ENCODE data around the gene CHRNB2.

GRCh38 chr1:154609398-154610380, 42.1 kb downstream of the CHRNB2 start:
- TF ChIP-seq CTCF (optimal IDR thresholded peaks at IDR 0.05 in 1 of 3, IDR thresholded peaks at IDR 0.05 in 1 of 3, conservative IDR thresholded peaks at IDR 0.05 in 1 of 3; ENCODE audit: extremely low read depth in 1 of 3, insufficient read depth in 2 of 3, low read length in 3 of 3) = no peak
- no peak for TF ChIP-seq EZH2 (IDR thresholded peaks at IDR 0.05; ENCODE audit: low read length)
